Activated CD4-positive, alpha-beta T cell treated with anti-CD3 and anti-CD28 coated beads, Interleukin-2, amount 10 ng/mL, durations not matched to agents 7 days and 5 days (primary cell): Measurements from ENCODE around the gene CREB3L1. TPM values are rescaled to one million over a fixed set of nuclear protein-coding genes. Genes with fewer than 3 reads are reported as not detected.

ENCODE experiments used
- CTCF ChIA-PET: fragments of 350-600 bp; sonication (Branson Sonifier 250); formaldehyde crosslinking; loops from one replicate; lab custom pipeline; 2021; ENCODE audit warnings: antibody characterized with exemption; lab: Charles Lee
- POLR2A ChIA-PET: fragments of 350-600 bp; sonication (Branson Sonifier 250); formaldehyde crosslinking; loops from one replicate; lab custom pipeline; 2021; ENCODE audit warnings: antibody characterized with exemption; lab: Charles Lee
- DNase-seq: peaks from one replicate; pipeline ENCODE4 v3.0.0-alpha.2; 2020
- H3K27ac Mint-ChIP-seq: one replicate; pipeline ENCODE4 v1.8.0; 2021; ENCODE audit warnings: mild to moderate bottlenecking, moderate library complexity, mixed read lengths
- H3K27me3 Mint-ChIP-seq: one replicate; pipeline ENCODE4 v1.8.0; 2021; ENCODE audit warnings: mixed read lengths
- H3K36me3 Mint-ChIP-seq: one replicate; pipeline ENCODE4 v1.8.0; 2021; ENCODE audit warnings: low read depth, mixed read lengths
- H3K4me1 Mint-ChIP-seq: one replicate; pipeline ENCODE4 v1.8.0; 2021; ENCODE audit warnings: mixed read lengths
- H3K4me3 Mint-ChIP-seq: one replicate; pipeline ENCODE4 v1.8.0; 2021; ENCODE audit warnings: mild to moderate bottlenecking, moderate library complexity, mixed read lengths
- H3K9me3 Mint-ChIP-seq: one replicate; pipeline ENCODE4 v1.8.0; 2021; ENCODE audit warnings: mixed read lengths
- total RNA-seq, 2 experiments: library from RNA; stranded (reverse); gene quantifications; one replicate each; pipeline ENCODE4 v1.2.3, GENCODE V29; 2021

Gene CREB3L1
- total RNA-seq, 2 experiments from 2014 or later, result not detected

DNA sequence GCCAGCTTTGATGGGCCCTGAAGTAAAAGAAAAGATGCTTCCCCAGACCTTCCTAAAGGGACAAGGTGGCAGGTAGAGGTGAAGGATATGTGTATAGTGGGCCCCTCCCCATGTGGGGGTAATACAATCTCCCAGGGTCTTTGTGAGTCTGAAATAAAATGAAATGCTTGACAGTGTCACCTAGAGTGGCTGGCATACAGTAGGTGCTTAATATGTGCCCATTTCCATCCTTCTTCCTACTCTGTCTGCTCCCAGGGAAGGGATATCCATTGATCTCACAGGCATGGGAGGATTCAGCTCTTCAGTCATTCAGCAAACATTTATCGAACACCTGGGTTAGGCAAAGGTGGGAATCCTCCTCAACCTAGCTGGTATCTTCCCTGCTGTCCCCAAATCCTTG is 6.1 kb upstream of the CREB3L1 start:
- Mint-ChIP-seq H3K36me3 (no peaks in the 10 kb centered on the region), H3K4me1 (peaks cover 9% of the 10 kb centered on the region), H3K27me3 (peaks cover 14% of the 10 kb centered on the region), H3K9me3 (no peaks in the 10 kb centered on the region), H3K27ac (no peak overlapping the region), H3K4me3 (no peak overlapping the region)
- POLR2A ChIA-PET, result no interaction called here
- CTCF ChIA-PET, result interaction anchor here (0.6 to 1.5 kb wide), 4 partner anchors 9 to 690 kb away, joined by 3 to 4 read pairs (median 3); no protein-coding TSS in a partner anchor
- DNase-seq, result no peak

DNA sequence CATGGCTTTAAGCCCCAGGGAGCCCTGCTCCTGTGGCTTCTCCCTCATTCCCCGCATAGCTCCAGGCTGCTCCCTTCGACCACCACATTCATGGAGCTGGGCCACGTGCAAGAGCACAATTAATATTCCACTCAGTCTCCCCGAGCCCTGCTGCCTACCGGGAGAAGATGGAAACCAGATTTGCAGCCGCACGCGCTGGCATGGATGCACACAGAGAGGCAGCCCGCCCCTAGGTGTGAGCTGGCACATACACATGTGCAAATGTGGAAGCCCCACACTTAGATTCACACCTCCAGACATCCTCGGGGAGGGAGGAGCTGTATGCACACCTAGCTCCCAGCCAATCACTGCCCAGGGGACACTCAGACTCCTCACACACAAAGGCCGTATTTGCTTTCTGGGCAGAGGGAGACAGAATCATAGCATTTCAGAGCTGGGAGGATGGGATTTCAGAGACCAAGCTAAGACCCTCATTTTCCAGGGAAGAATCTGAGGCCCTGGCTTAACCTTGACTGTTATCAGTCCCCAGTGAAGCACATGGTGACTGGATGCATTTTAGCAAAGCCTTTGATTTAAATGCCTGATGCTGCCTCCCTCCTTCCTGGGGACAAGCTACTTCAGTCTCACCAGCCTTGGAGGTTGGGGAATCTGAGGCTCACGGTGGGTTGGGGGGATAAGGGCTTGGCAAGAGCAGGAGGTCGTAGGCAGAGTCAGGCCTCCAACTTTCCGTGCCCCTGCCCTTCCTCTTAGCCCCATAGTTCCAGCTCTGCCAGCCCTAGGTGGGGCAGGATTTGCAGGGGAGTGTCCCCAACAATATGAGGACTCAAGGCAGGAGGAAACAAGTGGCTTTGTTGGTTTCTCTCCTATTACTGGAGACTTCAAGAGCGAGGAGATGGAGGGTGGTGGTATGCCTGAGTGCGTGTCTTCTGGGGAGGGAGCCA is 5.3 kb upstream of the CREB3L1 start:
- no peak overlapping the region for H3K4me3 Mint-ChIP-seq
- no peak overlapping the region for H3K27ac Mint-ChIP-seq
- ChIA-PET POLR2A (no interaction called here), CTCF (interaction anchor here (0.8 to 1.6 kb wide), 3 partner anchors 8 to 31 kb away, joined by 3 read pairs; no protein-coding TSS in a partner anchor)
- no peaks in the 10 kb centered on the region for H3K36me3 Mint-ChIP-seq
- H3K9me3 Mint-ChIP-seq, result no peaks in the 10 kb centered on the region
- H3K4me1 Mint-ChIP-seq, result peaks cover 9% of the 10 kb centered on the region
- H3K27me3 Mint-ChIP-seq, result peaks cover 20% of the 10 kb centered on the region
- no peak for DNase-seq

DNA sequence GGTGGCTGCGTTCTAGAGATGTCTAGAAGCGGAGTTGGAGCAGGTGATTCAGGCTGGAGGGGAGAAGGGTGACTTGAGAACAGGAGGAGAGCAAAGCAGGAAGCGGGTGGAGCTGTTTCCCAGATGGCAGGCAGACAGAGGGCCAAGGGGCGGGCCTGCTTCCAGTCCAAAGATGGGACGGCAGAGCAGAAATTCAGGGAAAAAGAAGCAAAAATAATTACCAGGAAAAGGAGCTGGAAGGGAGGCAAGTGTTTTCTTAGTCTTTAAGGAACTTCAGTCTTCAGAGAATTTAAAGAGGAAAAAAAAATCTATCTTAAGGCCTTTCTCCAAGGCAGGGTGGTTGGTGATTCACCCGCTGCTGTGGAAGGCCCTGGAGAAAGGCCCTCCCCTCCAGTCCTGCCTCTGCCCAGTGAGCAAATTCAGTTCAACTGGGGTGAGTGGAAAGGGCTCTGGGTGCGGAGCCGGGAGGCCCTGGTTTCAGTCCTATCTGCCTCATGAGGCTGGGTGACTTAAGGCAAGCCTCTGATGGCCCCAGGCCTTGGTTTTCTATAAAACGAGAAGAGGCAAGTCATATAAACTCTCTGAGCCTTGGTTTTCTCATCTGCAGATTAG is 4.5 kb upstream of the CREB3L1 start:
- CTCF ChIA-PET, result interaction anchor here (1.0 to 1.6 kb wide), 2 partner anchors 30 to 32 kb away, joined by 3 read pairs; no protein-coding TSS in a partner anchor
- peaks cover 11% of the 10 kb centered on the region for H3K4me1 Mint-ChIP-seq

DNA sequence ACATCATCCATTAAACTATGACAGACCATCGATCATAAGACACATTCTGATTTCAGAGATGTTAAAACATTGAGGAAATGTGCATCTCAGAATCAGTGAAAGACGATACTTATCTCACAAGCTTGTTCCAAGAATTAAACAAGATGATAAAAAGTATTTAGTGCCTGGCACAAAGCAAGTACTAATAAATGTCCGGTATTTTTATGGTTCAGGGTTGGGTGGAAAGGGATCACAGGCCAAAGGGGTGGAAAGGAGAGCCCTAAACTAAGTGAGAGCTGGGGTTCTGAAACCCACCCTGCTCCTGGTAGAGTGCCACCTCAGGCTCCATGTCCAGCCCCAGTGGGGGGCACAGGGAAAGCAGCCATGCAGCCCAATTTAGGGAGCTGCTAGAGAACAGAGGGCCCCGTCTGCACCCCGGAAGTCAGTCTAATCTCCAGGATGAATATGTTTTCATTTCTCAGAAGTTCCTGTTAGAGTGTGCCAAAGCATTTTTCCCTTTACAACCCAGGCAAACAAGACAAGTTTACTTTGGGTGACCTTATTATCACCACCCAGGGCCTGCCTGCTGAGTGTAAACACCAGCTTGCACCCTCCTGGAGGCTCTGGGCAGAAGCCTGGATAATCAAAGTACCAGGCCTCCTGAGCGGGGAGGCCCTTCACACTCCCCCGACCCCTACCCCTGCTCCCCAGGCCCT is 3.8 kb upstream of the CREB3L1 start:
- Mint-ChIP-seq H3K27ac (peak overlapping the region; percentile 21), H3K4me3 (no peak overlapping the region), H3K4me1 (peaks cover 11% of the 10 kb centered on the region), H3K36me3 (no peaks in the 10 kb centered on the region), H3K27me3 (peaks cover 28% of the 10 kb centered on the region), H3K9me3 (no peaks in the 10 kb centered on the region)
- POLR2A ChIA-PET, result no interaction called here
- CTCF ChIA-PET, result interaction anchor here (1.0 to 1.6 kb wide), 2 partner anchors 31 to 32 kb away, joined by 3 read pairs; no protein-coding TSS in a partner anchor
- no peak for DNase-seq

More for the DNA sequence above, 4.5 kb upstream of the CREB3L1 start:
- Mint-ChIP-seq H3K27ac (no peak overlapping the region), H3K4me3 (no peak overlapping the region), H3K36me3 (no peaks in the 10 kb centered on the region), H3K9me3 (no peaks in the 10 kb centered on the region), H3K27me3 (peaks cover 23% of the 10 kb centered on the region)
- no peak for DNase-seq
- POLR2A ChIA-PET, result no interaction called here

DNA sequence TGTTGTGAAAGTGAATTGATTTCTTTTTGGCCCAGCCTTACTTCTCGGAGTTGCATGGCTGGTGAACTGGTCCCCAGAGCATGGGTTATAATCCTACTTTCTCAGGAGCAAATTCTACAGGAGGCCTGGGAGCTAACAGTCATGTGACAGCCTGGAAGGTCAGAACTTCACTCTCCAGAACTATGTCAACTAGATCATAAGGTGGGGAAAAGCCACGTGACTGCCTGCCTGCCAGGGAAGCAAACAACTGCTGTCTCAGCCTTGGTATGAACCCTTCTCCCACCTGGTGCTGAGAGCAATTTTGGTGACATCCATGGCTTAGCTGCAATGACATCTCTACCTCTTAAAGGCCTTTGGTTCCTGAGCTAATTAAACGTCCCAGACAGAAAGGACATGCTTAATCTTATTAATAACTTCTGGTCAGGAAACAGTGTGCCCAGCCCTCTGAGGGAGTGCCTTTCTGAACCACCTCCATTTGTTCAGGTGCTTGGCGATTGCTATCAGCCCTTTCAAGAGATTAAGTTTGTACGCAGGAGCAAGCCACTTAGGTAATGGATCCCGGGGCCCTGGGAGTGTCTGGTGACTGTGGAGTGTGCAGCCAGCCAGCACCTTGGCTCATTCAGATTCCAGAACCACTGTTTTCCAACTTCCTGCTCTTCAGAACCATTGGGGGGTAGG is 1.4 kb upstream of the CREB3L1 start:
- no peak overlapping the region for H3K27ac Mint-ChIP-seq
- H3K27me3 Mint-ChIP-seq, result peaks cover 45% of the 10 kb centered on the region
- H3K36me3 Mint-ChIP-seq, result no peaks in the 10 kb centered on the region
- peaks cover 11% of the 10 kb centered on the region for H3K4me1 Mint-ChIP-seq
- no peak for DNase-seq
- H3K9me3 Mint-ChIP-seq, result no peaks in the 10 kb centered on the region
- ChIA-PET POLR2A (no interaction called here), CTCF (interaction anchor here (1.2 kb wide), 1 partner anchor 38 kb away, joined by 4 read pairs; no protein-coding TSS in a partner anchor)
- no peak overlapping the region for H3K4me3 Mint-ChIP-seq

DNA sequence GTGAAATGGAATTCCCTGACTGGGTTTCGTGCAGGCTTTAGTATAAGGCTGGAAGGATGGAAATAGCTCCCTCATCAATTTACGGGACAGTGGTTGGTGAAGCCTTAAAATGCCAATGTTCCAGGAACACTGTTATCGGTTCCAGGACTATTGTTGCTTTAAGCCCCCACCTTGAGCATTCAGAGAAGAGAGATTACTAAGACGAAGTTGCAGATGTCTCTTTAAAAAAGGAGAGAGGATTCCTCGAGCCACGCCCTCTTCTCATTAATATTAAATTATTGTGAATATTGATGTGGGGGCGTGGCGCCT is 195 bp upstream of the CREB3L1 start:
- H3K27me3 Mint-ChIP-seq, result peaks cover 54% of the 10 kb centered on the region
- ChIA-PET POLR2A (no interaction called here), CTCF (interaction anchor here (1.1 to 1.9 kb wide), 2 partner anchors 19 to 30 kb away, joined by 3 to 4 read pairs; no protein-coding TSS in a partner anchor)
- DNase-seq, result no peak
- peaks cover 11% of the 10 kb centered on the region for H3K4me1 Mint-ChIP-seq
- H3K27ac Mint-ChIP-seq, result no peak overlapping the region
- H3K4me3 Mint-ChIP-seq, result no peak overlapping the region
- H3K36me3 Mint-ChIP-seq, result no peaks in the 10 kb centered on the region
- no peaks in the 10 kb centered on the region for H3K9me3 Mint-ChIP-seq

DNA sequence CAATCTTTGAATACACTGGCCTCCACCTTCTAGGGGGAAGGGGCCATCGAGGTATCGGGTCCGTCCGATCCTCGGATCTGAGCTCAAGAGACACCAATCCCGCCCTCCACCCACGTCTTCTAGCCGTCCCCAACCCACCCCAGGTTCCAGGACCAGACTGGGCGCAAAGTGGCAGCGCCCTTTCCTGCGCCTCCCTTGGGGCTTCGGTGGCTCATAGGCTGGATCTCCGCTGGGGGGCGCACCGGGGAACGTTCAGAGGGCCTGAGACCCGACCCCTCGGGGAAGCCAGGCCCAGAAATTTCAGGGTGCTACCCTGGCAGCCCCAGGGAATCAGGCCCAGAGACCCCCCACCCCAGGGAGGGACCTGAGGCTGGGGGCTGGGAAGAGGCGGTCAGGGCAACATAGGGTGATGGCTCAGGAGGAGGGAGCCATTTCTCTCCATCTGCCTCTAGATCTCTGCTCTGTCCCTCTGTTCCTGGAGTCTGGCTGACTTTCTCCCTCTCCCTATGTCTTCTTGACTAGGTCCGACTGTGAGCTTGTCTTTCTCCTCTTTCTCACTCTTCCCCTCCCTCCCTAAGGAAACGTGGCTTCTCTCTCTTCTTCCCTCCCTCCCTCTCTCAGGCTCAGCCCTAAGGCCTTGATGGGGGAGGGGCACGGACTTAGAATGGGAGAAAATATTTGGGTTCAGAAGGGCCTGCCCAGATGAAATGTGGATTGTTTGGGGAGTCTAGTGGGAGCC is 1.1 kb downstream of the CREB3L1 start:
- H3K27ac Mint-ChIP-seq, result no peak overlapping the region
- ChIA-PET CTCF (interaction anchor here (1.1 to 1.9 kb wide), 4 partner anchors 8 to 52 kb away, joined by 3 to 4 read pairs (median 3); no protein-coding TSS in a partner anchor), POLR2A (no interaction called here)
- H3K9me3 Mint-ChIP-seq, result no peaks in the 10 kb centered on the region
- H3K4me3 Mint-ChIP-seq, result no peak overlapping the region
- peaks cover 2% of the 10 kb centered on the region for H3K4me1 Mint-ChIP-seq
- DNase-seq, result no peak
- H3K27me3 Mint-ChIP-seq, result peaks cover 61% of the 10 kb centered on the region
- H3K36me3 Mint-ChIP-seq, result no peaks in the 10 kb centered on the region

DNA sequence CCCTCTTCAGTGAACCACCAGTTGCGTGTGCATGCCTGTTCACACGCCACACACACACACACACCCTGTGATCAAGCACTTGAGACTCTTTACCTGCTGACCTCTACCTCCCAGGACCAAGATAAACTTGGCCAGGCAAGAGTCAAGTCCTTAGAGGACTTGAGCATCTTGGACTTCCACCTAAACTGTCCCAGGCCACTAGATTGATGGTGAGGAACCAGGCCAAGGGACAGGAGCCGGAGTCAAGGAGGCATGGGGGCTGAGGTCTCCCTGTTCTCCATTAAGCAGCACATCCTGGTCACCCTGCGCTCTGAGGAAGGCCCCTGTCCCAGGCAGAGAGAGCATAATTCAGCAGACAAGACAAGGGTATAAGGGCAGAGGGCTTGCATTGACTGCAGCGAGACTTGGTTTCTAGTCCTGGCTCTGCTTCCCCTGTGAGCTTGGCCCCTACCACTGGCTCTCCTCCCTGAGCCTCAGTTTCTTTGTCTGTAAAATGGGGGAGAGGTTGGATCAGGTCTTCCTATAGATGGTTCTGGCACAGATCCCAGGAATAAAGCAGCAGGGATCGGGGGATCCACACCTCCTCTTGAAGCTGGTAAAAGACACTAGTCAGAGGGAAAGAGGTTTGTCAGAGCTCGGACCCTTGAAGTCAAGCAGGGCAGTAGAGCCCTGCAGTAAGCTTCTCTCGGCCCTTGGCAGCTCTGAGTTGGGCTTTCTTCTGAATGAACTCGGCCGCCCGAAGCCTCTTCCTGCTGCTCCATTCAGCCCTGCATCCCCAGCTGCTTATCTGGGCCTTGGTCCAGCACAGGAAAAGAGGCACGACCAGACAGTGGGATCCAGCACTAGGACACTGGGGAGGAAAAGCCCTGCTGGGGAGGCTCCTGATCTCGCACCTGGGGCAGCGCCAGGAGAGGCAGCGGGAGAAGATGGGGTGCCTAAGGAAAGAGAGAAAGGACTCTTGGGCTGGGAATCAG is 2.0 kb downstream of the CREB3L1 start:
- Mint-ChIP-seq H3K27ac (no peak overlapping the region), H3K4me1 (peaks cover 2% of the 10 kb centered on the region), H3K4me3 (no peak overlapping the region), H3K27me3 (peaks cover 65% of the 10 kb centered on the region), H3K9me3 (no peaks in the 10 kb centered on the region), H3K36me3 (no peaks in the 10 kb centered on the region)
- ChIA-PET CTCF (interaction anchor here (1.1 to 1.9 kb wide), 3 partner anchors 8 to 51 kb away, joined by 3 to 4 read pairs (median 3); no protein-coding TSS in a partner anchor), POLR2A (no interaction called here)
- DNase-seq, result no peak

DNA sequence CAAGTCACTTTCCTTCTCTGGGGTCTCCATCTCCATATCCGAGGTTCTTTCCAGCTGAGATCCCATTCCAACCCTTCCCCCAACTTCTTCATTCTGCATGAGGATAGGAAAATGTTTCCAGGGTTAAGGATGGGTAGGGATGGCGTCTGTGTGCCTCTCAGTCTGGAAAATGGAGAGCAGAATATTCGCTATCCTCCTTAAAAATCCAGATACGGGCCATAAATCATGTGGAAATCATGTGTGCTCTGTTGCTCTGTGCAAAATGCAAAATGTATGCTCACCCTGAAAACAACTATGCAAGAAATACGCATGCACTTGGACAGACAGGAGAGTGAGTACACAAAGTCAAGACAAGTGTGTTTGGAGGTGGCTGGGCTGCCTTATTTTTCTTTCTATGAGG is 3.2 kb downstream of the CREB3L1 start:
- no peaks in the 10 kb centered on the region for H3K36me3 Mint-ChIP-seq
- H3K9me3 Mint-ChIP-seq, result no peaks in the 10 kb centered on the region
- H3K4me1 Mint-ChIP-seq, result peaks cover 2% of the 10 kb centered on the region
- ChIA-PET POLR2A (no interaction called here), CTCF (interaction anchor here (0.7 to 1.1 kb wide), 3 partner anchors 9 to 53 kb away, joined by 3 read pairs; no protein-coding TSS in a partner anchor)
- peaks cover 65% of the 10 kb centered on the region for H3K27me3 Mint-ChIP-seq
- H3K4me3 Mint-ChIP-seq, result no peak overlapping the region
- H3K27ac Mint-ChIP-seq, result no peak overlapping the region
- no peak for DNase-seq

DNA sequence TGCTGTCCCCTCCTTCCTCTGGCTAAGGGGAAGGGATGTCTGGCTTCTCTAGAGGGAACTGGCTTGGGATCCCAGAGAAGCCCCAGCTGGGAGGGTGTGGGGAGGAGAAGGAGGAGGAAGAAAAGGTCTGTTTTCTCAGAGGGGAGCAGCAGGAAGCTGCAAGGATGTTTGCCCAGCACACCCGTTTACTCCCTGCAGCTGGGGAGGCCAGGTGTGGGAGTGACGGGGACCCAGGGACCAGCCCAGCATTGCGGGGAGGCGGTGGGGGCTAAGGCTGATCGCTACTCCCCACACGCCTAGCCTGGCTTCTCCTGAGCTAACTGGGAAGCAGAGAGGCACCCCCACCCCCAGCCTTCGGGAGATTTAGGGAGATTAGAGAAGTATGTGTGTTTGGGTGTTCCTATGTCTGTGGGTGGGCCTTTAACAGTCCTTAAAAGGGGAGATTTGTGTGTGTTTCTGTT is 3.9 kb downstream of the CREB3L1 start:
- no peak for DNase-seq
- Mint-ChIP-seq H3K4me1 (peaks cover 2% of the 10 kb centered on the region), H3K27me3 (peaks cover 58% of the 10 kb centered on the region), H3K36me3 (no peaks in the 10 kb centered on the region), H3K27ac (no peak overlapping the region), H3K9me3 (no peaks in the 10 kb centered on the region), H3K4me3 (no peak overlapping the region)
- ChIA-PET POLR2A (no interaction called here), CTCF (interaction anchor here (0.7 kb wide), 1 partner anchor 53 kb away, joined by 3 read pairs; no protein-coding TSS in a partner anchor)
